Esophagus squamous epithelium (tissue), 4 donors: ENCODE measurements around the gene ZMYND10.

Experiments used
- POLR2A ChIP-seq, 4 donors: fragments of 450-650 bp; IDR thresholded peaks; one replicate each; pipeline ENCODE4 v1.6.1; 2017; ENCODE audit warnings: antibody characterized with exemption in 4 of 4, mild to moderate bottlenecking in 4 of 4, moderate library complexity in 3 of 4
- TF ChIP-seq, protein P1 (sequence below), 6 experiments: fragments of 450-650 bp in 4 of 6; fragments of 200-600 bp in 2 of 6; sonication (generic) in 2 of 6; IDR thresholded peaks; one replicate each; pipeline ENCODE4 v1.5.1; 2016 to 2019; ENCODE audit warnings: antibody characterized with exemption in 6 of 6, mild to moderate bottlenecking in 4 of 6, moderate library complexity in 4 of 6

- TF ChIP-seq, protein P1, sequence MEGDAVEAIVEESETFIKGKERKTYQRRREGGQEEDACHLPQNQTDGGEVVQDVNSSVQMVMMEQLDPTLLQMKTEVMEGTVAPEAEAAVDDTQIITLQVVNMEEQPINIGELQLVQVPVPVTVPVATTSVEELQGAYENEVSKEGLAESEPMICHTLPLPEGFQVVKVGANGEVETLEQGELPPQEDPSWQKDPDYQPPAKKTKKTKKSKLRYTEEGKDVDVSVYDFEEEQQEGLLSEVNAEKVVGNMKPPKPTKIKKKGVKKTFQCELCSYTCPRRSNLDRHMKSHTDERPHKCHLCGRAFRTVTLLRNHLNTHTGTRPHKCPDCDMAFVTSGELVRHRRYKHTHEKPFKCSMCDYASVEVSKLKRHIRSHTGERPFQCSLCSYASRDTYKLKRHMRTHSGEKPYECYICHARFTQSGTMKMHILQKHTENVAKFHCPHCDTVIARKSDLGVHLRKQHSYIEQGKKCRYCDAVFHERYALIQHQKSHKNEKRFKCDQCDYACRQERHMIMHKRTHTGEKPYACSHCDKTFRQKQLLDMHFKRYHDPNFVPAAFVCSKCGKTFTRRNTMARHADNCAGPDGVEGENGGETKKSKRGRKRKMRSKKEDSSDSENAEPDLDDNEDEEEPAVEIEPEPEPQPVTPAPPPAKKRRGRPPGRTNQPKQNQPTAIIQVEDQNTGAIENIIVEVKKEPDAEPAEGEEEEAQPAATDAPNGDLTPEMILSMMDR (IDR thresholded peaks at IDR 0.05): no peak
- no peak for TF ChIP-seq POLR2A (IDR thresholded peaks at IDR 0.05)
These were observed 26.8 kb upstream of the ZMYND10 start for GRCh38 chr3:50372349-50372748.
